ENCODE data around the gene CXXC5.

The CXXC5 gene

DNA sequence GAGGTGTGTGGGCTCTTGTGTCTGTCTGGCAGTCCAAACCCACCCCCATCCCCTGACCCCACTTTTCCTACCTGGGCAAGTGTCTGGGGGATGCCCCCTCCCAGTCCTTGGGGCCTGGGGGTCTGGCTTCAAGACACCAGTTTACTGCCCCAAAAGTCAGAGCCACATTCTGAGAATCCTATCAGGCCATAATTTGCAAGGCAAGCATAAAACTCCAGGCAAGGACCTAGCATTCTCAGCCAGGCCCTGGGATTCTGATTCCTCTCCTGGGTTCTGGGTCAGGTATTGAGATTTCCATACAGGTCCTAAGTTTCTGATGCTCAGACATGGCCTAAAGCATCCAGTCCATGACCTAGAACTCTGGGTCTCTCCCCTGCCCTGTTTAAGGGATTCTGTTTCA lies 33.3 kb downstream of the CXXC5 start:
- no peak for DNase-seq (ENCODE audit: low read depth)

DNA sequence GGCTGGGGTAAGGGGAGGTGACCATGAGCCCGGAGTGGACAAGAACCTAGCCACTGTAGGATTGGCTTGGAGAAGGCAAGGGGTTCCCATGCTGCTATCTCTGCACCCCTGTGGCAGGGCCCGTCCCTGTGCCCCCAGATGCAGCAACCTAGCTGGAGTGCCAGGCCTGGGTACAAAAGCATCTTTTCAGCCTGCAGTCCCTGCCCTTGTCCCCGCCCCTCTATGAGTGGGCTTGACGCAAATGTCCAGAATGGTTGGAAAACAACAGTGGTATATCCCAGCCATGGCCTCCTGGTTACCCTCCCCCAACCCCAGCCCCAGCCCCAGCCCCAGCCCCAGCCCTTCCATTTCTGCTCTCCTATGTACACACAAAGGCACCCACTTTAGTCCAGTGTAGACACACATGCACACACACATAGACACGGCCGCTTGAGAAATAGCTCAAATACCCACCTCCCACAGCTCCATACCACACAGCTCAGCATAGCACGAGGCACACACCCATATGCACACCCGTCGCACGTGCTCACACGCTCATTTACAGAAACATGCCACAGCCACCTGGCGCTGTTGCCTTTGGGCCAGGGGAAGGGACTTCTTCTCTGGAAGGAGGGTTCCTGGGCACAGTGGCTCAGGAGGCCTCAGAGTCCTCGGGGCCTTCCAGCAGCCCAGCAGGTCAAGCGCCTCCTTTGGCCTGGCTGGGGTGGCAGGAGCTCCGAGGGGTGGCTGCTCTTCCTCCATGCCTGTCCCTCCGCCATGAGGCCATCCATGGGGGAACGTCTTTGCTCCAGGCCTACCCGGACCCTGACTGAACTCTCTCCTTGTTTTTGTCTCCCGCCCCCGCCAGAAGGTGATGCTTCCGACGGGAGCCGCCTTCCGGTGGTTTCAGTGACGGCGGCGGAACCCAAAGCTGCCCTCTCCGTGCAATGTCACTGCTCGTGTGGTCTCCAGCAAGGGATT lies 34.1 kb downstream of the CXXC5 start:
- DNase-seq (ENCODE audit: low read depth), result no peak

- no peak for DNase-seq (ENCODE audit: low read depth)
Observed at GRCh38 chr5:139683295-139684271, 35.4 kb downstream of the CXXC5 start.

GRCh38 chr5:139684350-139684880 lies 36.3 kb downstream of the CXXC5 start:
- no peak for DNase-seq (ENCODE audit: low read depth)

- DNase-seq (ENCODE audit: low read depth), result no peak
Observed at GRCh38 chr5:139684881-139685749, 37.0 kb downstream of the CXXC5 start.

GRCh38 chr5:139685886-139686285 lies 37.7 kb downstream of the CXXC5 start:
- no peak for DNase-seq (ENCODE audit: low read depth)

GRCh38 chr5:139686356-139686705 lies 38.2 kb downstream of the CXXC5 start:
- DNase-seq (ENCODE audit: low read depth), result no peak

- DNase-seq (ENCODE audit: low read depth), result no peak
Observed at GRCh38 chr5:139686706-139687441, 38.7 kb downstream of the CXXC5 start.

- DNase-seq (ENCODE audit: low read depth), result no peak
Observed at GRCh38 chr5:139687656-139688055, 39.5 kb downstream of the CXXC5 start.

DNA sequence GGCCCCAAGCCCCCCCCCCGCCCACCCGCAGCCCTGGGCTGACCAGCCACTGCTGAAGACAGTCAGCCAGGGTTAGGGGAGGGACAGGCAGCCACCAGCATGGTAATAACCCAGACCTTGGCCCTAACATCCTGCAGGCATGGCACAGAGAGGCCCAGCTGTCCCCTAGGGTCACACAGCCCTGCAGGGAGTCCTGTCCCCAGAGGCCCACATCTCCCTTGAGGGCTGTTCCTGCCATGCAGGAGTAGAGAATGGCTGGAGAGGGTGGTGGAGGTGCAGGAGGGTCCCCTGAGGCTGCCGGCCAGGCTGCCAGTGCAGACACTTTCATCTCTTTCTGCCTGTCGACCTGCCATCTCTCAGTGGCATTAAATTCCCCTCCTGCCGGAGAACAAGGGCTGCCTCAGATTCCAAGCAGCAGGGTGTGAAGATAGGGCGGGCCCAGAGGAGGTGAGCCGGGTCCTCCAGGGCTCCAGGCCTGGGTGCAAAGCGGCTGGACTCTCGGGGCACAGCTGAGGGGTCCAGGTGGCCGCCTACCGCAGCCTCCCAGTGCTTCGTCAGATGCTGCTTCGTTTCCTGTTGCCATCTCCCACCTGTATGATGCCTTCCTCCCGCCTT lies 40.0 kb downstream of the CXXC5 start:
- no peak for DNase-seq (ENCODE audit: low read depth)

DNA sequence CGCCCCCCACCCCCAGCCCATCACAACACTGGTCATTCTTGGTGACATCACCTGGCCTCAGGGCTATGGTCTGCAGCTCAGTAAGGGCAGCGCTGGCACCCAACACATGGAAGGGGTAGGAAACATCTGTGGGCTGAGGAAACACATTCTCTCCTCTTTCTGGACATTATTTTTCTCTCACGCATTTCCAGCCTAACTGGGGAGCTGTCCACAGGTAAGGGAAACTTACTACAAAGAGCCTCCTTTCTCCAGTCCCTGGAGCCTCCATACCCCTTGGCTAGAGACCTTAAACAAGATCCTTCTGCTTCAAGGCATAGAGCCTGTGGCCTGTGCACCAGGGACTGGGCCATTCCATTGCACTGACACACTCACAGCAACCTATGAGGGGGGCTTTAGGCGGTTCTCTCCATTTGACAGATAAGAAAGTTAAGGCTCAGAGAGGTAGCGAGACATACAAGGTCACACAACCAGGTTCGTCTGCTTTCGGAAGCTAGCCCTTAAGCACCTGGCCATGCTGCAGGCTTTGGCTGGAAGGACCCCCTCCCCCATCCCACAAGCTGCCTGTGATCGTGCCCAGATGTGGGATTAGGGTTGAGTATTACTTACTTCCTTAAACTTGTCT lies 40.7 kb downstream of the CXXC5 start:
- DNase-seq (ENCODE audit: low read depth), result no peak

GRCh38 chr5:139689631-139690063 lies 41.5 kb downstream of the CXXC5 start:
- DNase-seq (ENCODE audit: low read depth), result no peak

- no peak for DNase-seq (ENCODE audit: low read depth)
Observed at GRCh38 chr5:139690064-139690802, 42.1 kb downstream of the CXXC5 start.

DNA sequence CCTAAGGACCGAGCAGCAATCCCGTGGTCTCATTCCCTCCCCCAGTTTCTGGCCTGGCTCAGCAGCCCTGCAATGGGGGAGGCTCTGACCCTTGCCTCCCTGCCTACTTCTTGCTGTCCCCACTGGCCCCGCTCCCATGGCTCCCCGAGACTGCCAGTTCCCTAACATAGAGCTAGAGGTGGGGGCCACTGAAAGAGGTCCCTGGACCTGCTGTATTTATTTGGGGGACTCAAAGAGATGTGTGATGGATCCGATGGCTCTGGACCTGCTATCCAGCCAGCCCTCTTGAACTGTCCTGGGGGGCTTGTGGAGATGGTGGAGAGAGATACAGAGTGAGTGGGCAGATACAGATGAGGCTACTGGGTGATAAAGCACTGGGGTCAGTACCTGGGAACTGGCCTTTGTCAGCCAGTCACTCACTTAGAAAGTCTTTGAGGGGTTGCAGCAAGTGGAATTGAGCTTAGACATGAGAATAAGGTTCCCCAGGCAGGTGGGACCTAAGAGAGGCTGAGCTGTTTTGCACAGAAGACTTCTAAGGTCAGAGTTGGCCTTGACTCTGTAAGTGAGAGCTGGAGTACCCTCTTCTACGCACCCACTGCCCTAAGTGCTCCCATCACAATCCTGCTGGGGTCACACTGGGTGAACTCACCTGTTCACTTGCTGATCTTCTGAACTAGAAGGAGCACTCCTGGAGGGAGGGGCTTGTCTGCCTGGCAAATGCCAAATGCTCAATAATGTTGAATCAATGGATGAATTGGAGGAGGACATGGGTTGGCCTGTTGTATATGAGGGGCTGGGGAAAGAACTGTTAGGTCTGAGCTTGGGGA lies 42.9 kb downstream of the CXXC5 start:
- no peak for DNase-seq (ENCODE audit: low read depth)

GRCh38 chr5:139692148-139692547 lies 44.0 kb downstream of the CXXC5 start:
- DNase-seq (ENCODE audit: low read depth), result no peak

- no peak for DNase-seq (ENCODE audit: low read depth)
Observed at GRCh38 chr5:139692679-139693308, 44.6 kb downstream of the CXXC5 start.

DNA sequence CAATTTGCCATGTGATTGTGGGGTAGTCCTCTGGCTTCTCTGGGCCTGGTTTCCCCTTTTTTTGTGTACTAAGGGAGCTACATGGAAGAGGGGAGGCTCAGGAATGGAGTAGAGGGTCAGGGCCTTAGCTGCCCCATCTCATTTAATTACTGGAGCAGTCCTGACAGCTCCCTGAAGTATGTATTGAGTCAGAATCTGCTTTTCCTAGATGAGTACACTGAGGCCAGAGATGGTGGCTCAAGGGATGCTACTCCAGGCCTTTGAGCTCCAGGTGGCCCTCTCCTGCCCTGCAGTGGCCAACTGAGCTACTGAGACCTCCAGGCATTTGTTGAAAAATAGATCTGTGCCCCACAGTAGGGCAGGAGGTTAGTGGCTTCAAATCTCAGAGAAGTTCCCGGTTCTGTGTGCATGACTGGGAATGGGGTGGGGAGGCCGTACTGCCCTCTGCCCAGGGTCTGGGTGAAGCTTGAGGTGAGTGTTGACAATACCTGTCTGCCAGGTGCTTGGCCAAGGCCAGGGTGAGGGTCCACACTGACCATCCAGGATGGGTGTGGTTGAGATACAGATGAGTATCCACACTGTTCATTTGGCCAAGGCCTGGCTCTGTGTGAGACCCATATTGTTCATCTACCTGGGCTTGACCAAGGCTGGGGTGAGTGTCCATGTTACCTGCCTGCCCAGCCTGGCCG lies 45.7 kb downstream of the CXXC5 start:
- DNase-seq (ENCODE audit: low read depth), result no peak

Data from stimulated activated CD8-positive, alpha-beta memory T cell treated with anti-CD3 and anti-CD28 coated beads, Interleukin-12 subunit alpha, Interleukin-12 subunit beta, amount 100 ng/mL, for 1 hour (primary cell).